Tibial artery (tissue), 4 donors: ENCODE data around the gene FAM9A.

Experiments used
- DNase-seq, 2 donors: peaks; one replicate each; pipeline ENCODE4 v3.0.0-alpha.2; 2019
- H3K27ac ChIP-seq, 2 donors: fragments of 200-600 bp; sonication (generic) in 1 of 2; 1 replicate in 1 of 2; 2 replicates in 1 of 2; pipeline ENCODE4 v1.5.1; 2018 to 2019; ENCODE audit warnings: mild to moderate bottlenecking in 1 of 2
- H3K27me3 ChIP-seq, 2 donors: fragments of 200-600 bp; sonication (generic) in 1 of 2; one replicate each; pipeline versions ENCODE4 v1.5.1 to v1.6.0; 2016 to 2019
- H3K36me3 ChIP-seq, 3 donors: fragments of 200-600 bp; sonication (generic) in 2 of 3; one replicate each; pipeline ENCODE4 v1.5.1; 2016 to 2019; ENCODE audit warnings: mild to moderate bottlenecking in 2 of 3
- H3K4me1 ChIP-seq, 4 donors: fragments of 200-600 bp; sonication (generic) in 2 of 4; 1 replicate in 3 of 4; 2 replicates in 1 of 4; pipeline ENCODE4 v1.5.1; 2016 to 2019
- H3K4me3 ChIP-seq, 2 donors: fragments of 200-600 bp; sonication (generic) in 1 of 2; 1 replicate in 1 of 2; 2 replicates in 1 of 2; pipeline ENCODE4 v1.5.1; 2018 to 2019; ENCODE audit warnings: mild to moderate bottlenecking in 2 of 2
- H3K9me3 ChIP-seq, 3 donors: fragments of 200-600 bp; sonication (generic) in 1 of 3; one replicate each; pipeline ENCODE4 v1.5.1; 2016 to 2019
- CTCF ChIP-seq, 2 experiments: fragments of 200-600 bp in 1 of 2; fragments of 450-650 bp in 1 of 2; IDR thresholded peaks; one replicate each; pipeline ENCODE4 v1.5.1; 2017 to 2019; ENCODE audit warnings: antibody characterized with exemption in 2 of 2, mild to moderate bottlenecking in 1 of 2, moderate library complexity in 1 of 2
- intact Hi-C: fragments of 100-400 bp; cut with DNase I; formaldehyde crosslinking; loops from one replicate; pipeline ENCODE4 v1.15.0; 2023; ENCODE audit warnings: low total_unique reads

Gene FAM9A

GRCh38 chrX:8801041-8801599 is at the start of gene FAM9A:
FAM9A (minus strand) TSS chrX:8801383; CDS start chrX:8800171, 1,212 bp downstream.
- DNase-seq, result no peak
- Histone ChIP-seq H3K36me3 (no peaks in the 10 kb centered on the region), H3K27ac (no peak within 1 kb of the TSS), H3K9me3 (no peaks in the 10 kb centered on the region), H3K4me1 (no peaks in the 10 kb centered on the region), H3K27me3 (no peaks in the 10 kb centered on the region), H3K4me3 (no peak within 1 kb of the TSS)
- TF ChIP-seq CTCF (IDR thresholded peaks at IDR 0.05), result no peak
- intact Hi-C loops, result no loop called here

GRCh38 chrX:8850478-8850877 is 49.3 kb upstream of the FAM9A start:
- Histone ChIP-seq H3K27me3 (no peaks in the 10 kb centered on the region), H3K36me3 (no peaks in the 10 kb centered on the region), H3K9me3 (no peaks in the 10 kb centered on the region), H3K4me1 (no peaks in the 10 kb centered on the region), H3K27ac (no peak overlapping the region), H3K4me3 (no peak overlapping the region)
- TF ChIP-seq CTCF (IDR thresholded peaks at IDR 0.05), result no peak
- DNase-seq, result no peak
- intact Hi-C loops, result no loop called here

GRCh38 chrX:8849945-8850344 is 48.8 kb upstream of the FAM9A start:
- DNase-seq, result no peak
- intact Hi-C loops, result no loop called here
- Histone ChIP-seq H3K4me1 (no peaks in the 10 kb centered on the region), H3K36me3 (no peaks in the 10 kb centered on the region), H3K27me3 (no peaks in the 10 kb centered on the region), H3K4me3 (no peak overlapping the region), H3K9me3 (no peaks in the 10 kb centered on the region), H3K27ac (no peak overlapping the region)
- no peak for TF ChIP-seq CTCF (IDR thresholded peaks at IDR 0.05)

GRCh38 chrX:8849458-8849857 is 48.3 kb upstream of the FAM9A start:
- H3K27me3 ChIP-seq, result no peaks in the 10 kb centered on the region
- no peak for DNase-seq
- H3K36me3 ChIP-seq, result no peaks in the 10 kb centered on the region
- no peaks in the 10 kb centered on the region for H3K4me1 ChIP-seq
- no peak overlapping the region for H3K27ac ChIP-seq
- TF ChIP-seq CTCF (IDR thresholded peaks at IDR 0.05), result no peak
- H3K4me3 ChIP-seq, result no peak overlapping the region
- intact Hi-C loops, result no loop called here
- H3K9me3 ChIP-seq, result no peaks in the 10 kb centered on the region

- Histone ChIP-seq H3K9me3 (no peaks in the 10 kb centered on the region), H3K27ac (no peak overlapping the region), H3K27me3 (no peaks in the 10 kb centered on the region), H3K4me3 (no peak overlapping the region), H3K36me3 (no peaks in the 10 kb centered on the region), H3K4me1 (no peaks in the 10 kb centered on the region)
- intact Hi-C loops, result no loop called here
- DNase-seq, result no peak
- no peak for TF ChIP-seq CTCF (IDR thresholded peaks at IDR 0.05)
Measured at GRCh38 chrX:8848911-8849310, 47.7 kb upstream of the FAM9A start.

- no peak overlapping the region for H3K4me3 ChIP-seq
- no peak overlapping the region for H3K27ac ChIP-seq
- no peak for TF ChIP-seq CTCF (IDR thresholded peaks at IDR 0.05)
- no peaks in the 10 kb centered on the region for H3K27me3 ChIP-seq
- H3K9me3 ChIP-seq, result no peaks in the 10 kb centered on the region
- H3K4me1 ChIP-seq, result no peaks in the 10 kb centered on the region
- no peak for DNase-seq
- no peaks in the 10 kb centered on the region for H3K36me3 ChIP-seq
- intact Hi-C loops, result no loop called here
Measured at GRCh38 chrX:8848441-8848840, 47.3 kb upstream of the FAM9A start.
